ENCODE results near the gene ZC3H4.

ZC3H4 gene

DNA sequence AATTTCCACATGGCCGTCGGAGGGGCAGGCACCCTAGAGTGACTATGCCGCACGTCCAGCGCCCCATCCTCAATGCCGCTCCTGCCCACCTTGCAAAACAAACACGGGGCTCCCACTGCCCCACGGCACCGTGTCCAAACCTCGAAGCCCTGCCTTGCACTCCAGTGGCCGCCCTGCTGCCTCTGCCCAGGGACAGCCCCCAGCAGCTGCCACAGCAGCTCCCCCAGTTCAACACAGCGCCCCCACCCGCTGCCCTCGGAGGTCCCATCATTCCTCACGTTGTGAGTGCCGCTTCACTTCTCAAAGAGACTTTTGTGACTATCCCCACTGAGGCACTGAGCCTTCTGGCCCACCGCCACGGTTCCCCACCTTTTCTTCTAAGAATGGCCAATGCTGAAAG lies 42.8 kb downstream of the ZC3H4 start:
- H3K4me3 ChIP-seq (ENCODE audit: low read depth, low read length) = no peak overlapping the region
- no peak for TF ChIP-seq CTCF (IDR thresholded peaks at IDR 0.05; ENCODE audit: insufficient read depth, low read length, missing control alignments)
- CTCF ChIA-PET = interaction anchor here (1.7 to 2.4 kb wide), 2 partner anchors 9 to 48 kb away, joined by 3 to 10 read pairs; no protein-coding TSS in a partner anchor
- POLR2A ChIA-PET = no interaction called here
- DNase-seq (ENCODE audit: low read depth, low spot score) = no peak

DNA sequence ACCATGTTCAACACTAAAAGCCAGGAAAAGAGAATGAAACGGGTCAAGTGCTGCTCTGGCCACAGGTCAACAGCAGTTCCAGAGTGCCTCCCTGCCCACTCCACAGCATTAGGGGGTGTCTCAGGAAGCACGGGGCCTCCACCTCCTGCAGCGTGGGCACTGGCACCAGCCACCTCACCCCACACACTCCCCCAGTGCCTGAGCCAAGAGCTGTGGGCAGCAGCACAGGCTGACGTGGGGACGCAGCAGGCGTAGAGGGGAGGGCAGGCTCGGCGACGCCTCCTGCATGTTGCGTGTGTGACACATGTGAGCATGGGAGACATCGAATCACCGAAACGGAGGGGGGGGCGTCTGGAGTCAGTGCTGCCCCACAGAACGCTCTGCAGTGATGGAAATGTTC lies 43.8 kb downstream of the ZC3H4 start:
- H3K4me3 ChIP-seq (ENCODE audit: low read depth, low read length) = no peak overlapping the region
- CTCF ChIA-PET = interaction anchor here (0.9 to 2.4 kb wide), 4 partner anchors 9 to 57 kb away, joined by 3 to 10 read pairs (median 4); no protein-coding TSS in a partner anchor
- POLR2A ChIA-PET = no interaction called here
- no peak for TF ChIP-seq CTCF (IDR thresholded peaks at IDR 0.05; ENCODE audit: insufficient read depth, low read length, missing control alignments)
- DNase-seq (ENCODE audit: low read depth, low spot score) = no peak

DNA sequence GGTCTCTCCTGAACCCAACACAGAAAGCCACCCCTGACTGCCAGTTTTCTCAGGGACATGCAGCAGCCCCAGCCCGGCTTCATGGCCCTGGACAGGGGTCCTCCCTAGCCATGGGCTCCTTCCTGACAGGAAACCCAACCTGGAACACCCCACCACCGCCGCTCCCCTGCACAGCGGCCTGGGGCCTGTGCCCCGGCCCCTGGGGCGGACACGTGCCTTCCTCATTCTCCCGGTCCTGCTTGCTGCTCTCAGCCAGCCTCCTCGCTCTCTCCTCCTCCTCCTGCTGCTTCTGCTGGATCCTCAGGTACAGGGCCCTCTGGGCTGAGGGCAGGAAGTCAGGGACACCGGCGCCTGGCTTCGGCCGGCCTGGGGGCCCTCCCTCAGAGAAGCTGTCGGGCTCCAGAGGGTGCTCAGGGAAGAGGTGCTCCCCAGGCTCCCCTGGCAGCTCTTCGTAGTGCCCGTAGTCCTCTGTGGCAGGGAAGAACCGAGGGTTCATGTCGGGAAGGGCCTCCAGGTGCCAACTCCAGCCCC lies 44.6 kb downstream of the ZC3H4 start:
- no peak for TF ChIP-seq CTCF (IDR thresholded peaks at IDR 0.05; ENCODE audit: insufficient read depth, low read length, missing control alignments)
- DNase-seq (ENCODE audit: low read depth, low spot score) = no peak
- CTCF ChIA-PET = interaction anchor here (1.7 to 2.4 kb wide), 2 partner anchors 11 to 47 kb away, joined by 3 to 10 read pairs; no protein-coding TSS in a partner anchor
- POLR2A ChIA-PET = no interaction called here
- no peak overlapping the region for H3K4me3 ChIP-seq (ENCODE audit: low read depth, low read length)

- ChIA-PET CTCF (interaction anchor here (0.6 to 1.6 kb wide), 7 partner anchors 9 to 270 kb away, joined by 3 to 5 read pairs (median 3); no protein-coding TSS in a partner anchor), POLR2A (no interaction called here)
These were observed 45.3 kb downstream of the ZC3H4 start for GRCh38 chr19:47068246-47068645.

GRCh38 chr19:47067215-47067847 lies 46.2 kb downstream of the ZC3H4 start:
- POLR2A ChIA-PET = no interaction called here

More at GRCh38 chr19:47068246-47068645, 45.3 kb downstream of the ZC3H4 start:
- H3K4me3 ChIP-seq (ENCODE audit: low read depth, low read length) = no peak overlapping the region
- DNase-seq (ENCODE audit: low read depth, low spot score) = no peak
- TF ChIP-seq CTCF (IDR thresholded peaks at IDR 0.05; ENCODE audit: insufficient read depth, low read length, missing control alignments) = no peak

More at GRCh38 chr19:47067215-47067847, 46.2 kb downstream of the ZC3H4 start:
- TF ChIP-seq CTCF (IDR thresholded peaks at IDR 0.05; ENCODE audit: insufficient read depth, low read length, missing control alignments) = no peak
- CTCF ChIA-PET = interaction anchor here (0.6 to 1.6 kb wide), 5 partner anchors 12 to 271 kb away, joined by 3 to 5 read pairs (median 4); no protein-coding TSS in a partner anchor
- H3K4me3 ChIP-seq (ENCODE audit: low read depth, low read length) = no peak overlapping the region
- no peak for DNase-seq (ENCODE audit: low read depth, low spot score)

Measured in AG04449 (cell line).